HG02759 (cell line): ENCODE data around the gene DCDC1.

ENCODE experiments used
- ATAC-seq: cut with Tn5 transposase; IDR thresholded peaks from one replicate; pipeline ENCODE4 v1.9.1; 2021; ENCODE audit warnings: mild to moderate bottlenecking, moderate library complexity; ENCODE audit not compliant: unreplicated experiment

Gene DCDC1

GRCh38 chr11:31237819-31238760 lies 131.4 kb downstream of the DCDC1 start:
- ATAC-seq, result no peak

DNA sequence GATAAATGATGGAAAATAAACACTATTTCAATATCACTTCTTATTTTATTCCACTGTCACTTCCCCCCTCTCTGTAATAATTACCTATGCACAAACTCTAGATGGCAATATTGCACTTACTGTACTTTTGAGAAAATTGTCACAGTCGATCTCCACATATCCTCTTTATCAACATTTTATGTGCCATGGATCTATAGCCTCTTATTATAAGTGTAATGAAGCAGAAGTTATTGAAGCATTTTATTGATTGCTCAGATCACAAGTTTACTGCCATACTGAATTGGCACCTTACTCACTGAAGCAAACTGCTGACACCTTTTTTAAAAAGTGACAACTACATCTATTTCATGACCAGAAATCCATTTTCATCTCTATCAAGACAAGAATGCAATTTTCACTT lies 133.4 kb downstream of the DCDC1 start:
- ATAC-seq, result no peak

DNA sequence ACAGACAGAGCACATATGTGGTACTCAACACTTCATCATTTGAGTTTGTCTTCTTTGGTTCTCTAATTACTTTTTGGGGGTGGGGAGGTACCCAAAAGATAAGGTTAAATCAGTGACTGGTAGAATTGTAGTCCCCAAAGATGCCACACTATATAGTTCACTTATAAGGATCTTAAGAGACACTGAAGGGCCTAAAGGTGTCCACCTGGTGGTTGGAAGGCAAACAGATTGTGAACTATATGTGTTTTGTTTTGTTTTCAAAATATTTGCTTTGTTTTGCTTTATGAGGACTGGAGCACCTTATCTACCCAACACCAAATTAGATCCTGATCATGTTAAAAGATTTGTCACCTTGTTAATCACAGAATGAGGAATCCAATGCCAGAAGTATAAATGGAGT lies 136.1 kb downstream of the DCDC1 start:
- no peak for ATAC-seq

DNA sequence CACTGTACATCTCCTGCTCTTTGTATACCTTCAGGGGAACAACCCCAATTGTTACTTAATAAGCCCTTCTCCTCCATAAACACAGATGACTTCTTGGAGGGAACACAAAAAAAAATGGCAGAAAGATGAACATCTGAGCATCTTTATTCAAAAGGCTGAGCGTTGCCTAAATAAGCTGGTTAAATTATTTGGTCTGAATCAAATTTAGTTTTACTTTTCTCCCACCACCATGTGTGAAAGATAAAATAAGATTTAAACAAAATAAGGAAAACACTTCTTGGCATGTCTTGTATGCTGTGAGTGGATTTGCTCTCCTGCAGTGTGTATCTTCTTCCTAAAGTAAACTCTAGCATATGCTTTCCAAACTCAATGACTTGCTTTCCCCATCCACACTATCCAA lies 137.9 kb downstream of the DCDC1 start:
- no peak for ATAC-seq

DNA sequence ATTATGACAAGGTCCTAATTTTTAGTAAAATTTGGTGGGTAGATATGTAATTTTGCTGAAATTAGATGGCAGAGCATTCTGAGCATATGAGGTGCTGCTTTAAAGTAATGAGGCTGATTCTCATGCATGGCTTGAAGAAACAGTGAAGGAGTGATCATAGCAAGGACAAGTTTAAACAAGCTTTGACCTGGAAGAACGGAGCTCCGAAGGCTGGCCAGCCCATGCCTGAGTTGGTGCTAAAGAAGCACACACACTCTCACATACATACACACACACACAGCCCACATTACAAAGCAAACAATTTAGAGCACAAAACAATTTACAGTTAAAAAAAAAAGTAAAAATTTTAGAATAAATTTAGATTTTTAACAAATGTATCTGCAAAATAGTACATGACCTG lies 150.7 kb downstream of the DCDC1 start:
- no peak for ATAC-seq

GRCh38 chr11:31214372-31214771 lies 155.2 kb downstream of the DCDC1 start:
- ATAC-seq, result no peak

GRCh38 chr11:31199378-31199777 lies 170.2 kb downstream of the DCDC1 start:
- ATAC-seq, result no peak

GRCh38 chr11:31173926-31174680 lies 195.4 kb downstream of the DCDC1 start:
- ATAC-seq, result no peak

- ATAC-seq, result peak; percentile 58
Measured at GRCh38 chr11:31160504-31161422, 208.8 kb downstream of the DCDC1 start.

GRCh38 chr11:31150841-31151240 lies 218.7 kb downstream of the DCDC1 start:
- no peak for ATAC-seq

- ATAC-seq, result no peak
Measured at GRCh38 chr11:31150011-31150410, 219.5 kb downstream of the DCDC1 start.

DNA sequence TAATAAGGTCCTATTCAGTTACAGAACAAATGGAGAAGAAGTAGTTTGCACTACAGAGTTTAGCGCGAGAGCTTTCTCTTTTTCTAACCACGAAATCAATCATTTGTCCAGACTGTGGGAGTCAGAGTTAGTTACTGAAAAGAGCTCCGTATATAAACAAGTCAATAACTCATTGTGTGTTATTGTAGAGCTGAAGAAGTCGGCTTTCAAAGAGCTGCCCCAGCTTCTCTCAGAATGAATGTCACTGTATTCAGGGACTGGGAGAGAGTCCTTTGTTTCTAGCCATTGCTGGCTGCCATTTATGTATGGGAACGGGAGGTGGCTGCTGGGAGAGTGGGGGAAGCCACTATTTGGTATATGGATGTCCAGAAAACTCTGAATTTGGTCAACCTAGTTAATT lies 227.8 kb downstream of the DCDC1 start:
- ATAC-seq, result no peak

DNA sequence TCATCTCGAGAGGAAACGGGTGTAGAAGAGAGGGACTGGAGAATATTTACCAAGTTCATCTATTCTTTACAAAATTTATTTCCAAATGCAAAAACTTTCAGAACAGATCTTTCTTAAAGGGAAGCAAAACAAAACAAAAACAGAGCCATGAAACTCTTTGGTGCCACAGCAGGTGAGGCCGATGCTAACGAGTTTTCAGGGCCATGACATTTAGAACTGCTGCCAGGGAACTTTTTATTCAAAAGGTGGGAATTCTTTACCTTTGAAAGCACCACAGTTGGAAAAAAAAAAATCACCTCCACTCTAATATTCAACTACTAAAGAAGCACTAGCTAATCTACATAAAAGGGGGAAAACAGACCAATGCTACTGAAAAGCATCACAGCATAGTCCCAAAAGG lies 230.1 kb downstream of the DCDC1 start:
- ATAC-seq, result no peak

- ATAC-seq, result no peak
Measured at GRCh38 chr11:31132531-31133421, 236.8 kb downstream of the DCDC1 start.

GRCh38 chr11:31131760-31132159 lies 237.8 kb downstream of the DCDC1 start:
- ATAC-seq, result no peak

GRCh38 chr11:31127290-31127689 lies 242.2 kb downstream of the DCDC1 start:
- no peak for ATAC-seq

DNA sequence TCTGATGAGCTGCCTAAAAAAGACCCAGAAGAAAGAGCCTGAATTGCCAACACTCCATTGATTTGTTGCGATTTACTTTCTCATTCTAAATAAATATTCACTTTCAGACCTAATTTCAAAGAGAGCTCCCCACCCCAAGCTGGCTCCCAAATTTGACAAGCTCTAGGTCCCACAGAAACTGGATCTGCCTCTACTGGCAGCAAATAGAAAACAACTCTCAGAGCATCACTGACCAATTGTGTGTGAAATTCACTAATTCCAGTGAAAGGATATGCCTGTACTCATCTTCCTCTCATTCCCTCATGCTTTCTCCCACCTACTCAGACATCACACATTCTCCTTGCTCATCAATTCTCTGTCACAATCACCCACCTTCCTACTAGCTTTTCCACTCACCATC lies 249.1 kb downstream of the DCDC1 start:
- no peak for ATAC-seq

GRCh38 chr11:31118566-31118965 lies 251.0 kb downstream of the DCDC1 start:
- ATAC-seq, result no peak

- ATAC-seq, result no peak
Measured at GRCh38 chr11:31117038-31117437, 252.5 kb downstream of the DCDC1 start.

DNA sequence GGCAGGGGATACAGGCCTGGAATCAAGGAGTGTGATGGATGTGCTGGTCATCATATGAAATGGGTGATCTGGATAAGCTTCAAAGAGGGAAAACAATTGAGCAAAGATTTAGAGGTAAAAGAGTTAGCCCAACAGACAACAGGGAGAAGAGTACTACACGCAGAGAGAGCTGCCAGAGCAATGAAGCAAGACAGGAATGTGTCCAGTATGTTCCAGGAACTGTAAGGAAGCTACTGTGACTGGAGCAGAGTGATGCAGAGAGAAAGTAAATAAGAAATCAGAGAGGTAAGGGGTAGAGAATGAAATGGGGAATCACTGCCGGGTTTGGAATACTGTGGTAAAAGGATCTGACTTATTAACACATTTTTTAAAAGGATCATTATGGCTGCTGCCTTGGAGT lies 255.1 kb downstream of the DCDC1 start:
- no peak for ATAC-seq
